ENCODE measurements around the gene FBLN1. TPM values are rescaled to one million over a fixed set of nuclear protein-coding genes. Genes with fewer than 3 reads are reported as not detected.

Gene FBLN1
- total RNA-seq, 1 experiment from 2014 or later = 85.4 TPM

- in situ Hi-C loops (cut with HindIII; ENCODE audit: low pct_unique_long_range_greater_than_20kb, low sequenced_read_pairs) = no loop called here
- peak; percentile 38 for DNase-seq (ENCODE audit: low read depth)
These were observed 14.4 kb downstream of the FBLN1 start for GRCh38 chr22:45516923-45517675.

- DNase-seq (ENCODE audit: low read depth) = no peak
- in situ Hi-C loops (cut with HindIII; ENCODE audit: low pct_unique_long_range_greater_than_20kb, low sequenced_read_pairs) = no loop called here
These were observed 15.5 kb downstream of the FBLN1 start for GRCh38 chr22:45518136-45518535.

GRCh38 chr22:45518580-45518991 is 15.9 kb downstream of the FBLN1 start:
- in situ Hi-C loops (cut with HindIII; ENCODE audit: low pct_unique_long_range_greater_than_20kb, low sequenced_read_pairs) = no loop called here
- peak; percentile 44 for DNase-seq (ENCODE audit: low read depth)

- in situ Hi-C loops (cut with HindIII; ENCODE audit: low pct_unique_long_range_greater_than_20kb, low sequenced_read_pairs) = no loop called here
- no peak for DNase-seq (ENCODE audit: low read depth)
These were observed 18.5 kb downstream of the FBLN1 start for GRCh38 chr22:45521178-45521577.

- in situ Hi-C loops (cut with HindIII; ENCODE audit: low pct_unique_long_range_greater_than_20kb, low sequenced_read_pairs) = no loop called here
- no peak for DNase-seq (ENCODE audit: low read depth)
These were observed 19.8 kb downstream of the FBLN1 start for GRCh38 chr22:45522462-45522861.

GRCh38 chr22:45524157-45524556 is 21.5 kb downstream of the FBLN1 start:
- DNase-seq (ENCODE audit: low read depth) = no peak
- in situ Hi-C loops (cut with HindIII; ENCODE audit: low pct_unique_long_range_greater_than_20kb, low sequenced_read_pairs) = no loop called here

GRCh38 chr22:45524966-45525365 is 22.3 kb downstream of the FBLN1 start:
- in situ Hi-C loops (cut with HindIII; ENCODE audit: low pct_unique_long_range_greater_than_20kb, low sequenced_read_pairs) = no loop called here
- no peak for DNase-seq (ENCODE audit: low read depth)

GRCh38 chr22:45525480-45525879 is 22.8 kb downstream of the FBLN1 start:
- in situ Hi-C loops (cut with HindIII; ENCODE audit: low pct_unique_long_range_greater_than_20kb, low sequenced_read_pairs) = no loop called here
- no peak for DNase-seq (ENCODE audit: low read depth)

GRCh38 chr22:45526281-45526680 is 23.6 kb downstream of the FBLN1 start:
- in situ Hi-C loops (cut with HindIII; ENCODE audit: low pct_unique_long_range_greater_than_20kb, low sequenced_read_pairs) = no loop called here
- DNase-seq (ENCODE audit: low read depth) = no peak

GRCh38 chr22:45526768-45527360 is 24.2 kb downstream of the FBLN1 start:
- in situ Hi-C loops (cut with HindIII; ENCODE audit: low pct_unique_long_range_greater_than_20kb, low sequenced_read_pairs) = no loop called here

GRCh38 chr22:45527456-45527855 is 24.8 kb downstream of the FBLN1 start:
- no peak for DNase-seq (ENCODE audit: low read depth)
- in situ Hi-C loops (cut with HindIII; ENCODE audit: low pct_unique_long_range_greater_than_20kb, low sequenced_read_pairs) = no loop called here

More at GRCh38 chr22:45526768-45527360, 24.2 kb downstream of the FBLN1 start:
- no peak for DNase-seq (ENCODE audit: low read depth)

GRCh38 chr22:45528046-45528445 is 25.4 kb downstream of the FBLN1 start:
- no peak for DNase-seq (ENCODE audit: low read depth)
- in situ Hi-C loops (cut with HindIII; ENCODE audit: low pct_unique_long_range_greater_than_20kb, low sequenced_read_pairs) = no loop called here

- in situ Hi-C loops (cut with HindIII; ENCODE audit: low pct_unique_long_range_greater_than_20kb, low sequenced_read_pairs) = no loop called here
- no peak for DNase-seq (ENCODE audit: low read depth)
These were observed 26.4 kb downstream of the FBLN1 start for GRCh38 chr22:45529105-45529504.

- DNase-seq (ENCODE audit: low read depth) = no peak
- in situ Hi-C loops (cut with HindIII; ENCODE audit: low pct_unique_long_range_greater_than_20kb, low sequenced_read_pairs) = no loop called here
These were observed 27.4 kb downstream of the FBLN1 start for GRCh38 chr22:45529971-45530575.

GRCh38 chr22:45531441-45532234 is 29.0 kb downstream of the FBLN1 start:
- DNase-seq (ENCODE audit: low read depth) = no peak
- in situ Hi-C loops (cut with HindIII; ENCODE audit: low pct_unique_long_range_greater_than_20kb, low sequenced_read_pairs) = no loop called here

GRCh38 chr22:45532235-45532631 is 29.6 kb downstream of the FBLN1 start:
- in situ Hi-C loops (cut with HindIII; ENCODE audit: low pct_unique_long_range_greater_than_20kb, low sequenced_read_pairs) = no loop called here
- DNase-seq (ENCODE audit: low read depth) = no peak

- no peak for DNase-seq (ENCODE audit: low read depth)
- in situ Hi-C loops (cut with HindIII; ENCODE audit: low pct_unique_long_range_greater_than_20kb, low sequenced_read_pairs) = no loop called here
These were observed 31.0 kb downstream of the FBLN1 start for GRCh38 chr22:45533703-45534102.

GRCh38 chr22:45534339-45535192 is 31.9 kb downstream of the FBLN1 start:
- in situ Hi-C loops (cut with HindIII; ENCODE audit: low pct_unique_long_range_greater_than_20kb, low sequenced_read_pairs) = no loop called here
- no peak for DNase-seq (ENCODE audit: low read depth)
